Astrocyte (in vitro differentiated cells and primary cell): Measurements from ENCODE around the gene OR5AC2. TPM values are rescaled to one million over a fixed set of nuclear protein-coding genes. Genes with fewer than 3 reads are reported as not detected.

Source experiments
- DNase-seq: peaks from one replicate; pipeline ENCODE4 v3.0.0-alpha.2; 2010; ENCODE audit warnings: low read depth
- FAIRE-seq: peaks from 2 replicates; lab custom pipeline; 2011; peaks lifted over from hg19 to GRCh38; lab: Jason Lieb, UNC
- H2AFZ ChIP-seq: 2 replicates; pipeline ENCODE4 v1.6.0; 2012; ENCODE audit warnings: low read depth, low read length, inconsistent platforms
- H3K27ac ChIP-seq: 2 replicates; pipeline ENCODE4 v1.5.1; 2011; ENCODE audit warnings: low read depth, low read length, inconsistent platforms
- H3K27me3 ChIP-seq: 2 replicates; pipeline ENCODE4 v1.6.0; 2011; ENCODE audit warnings: low read length, inconsistent platforms; ENCODE audit not compliant: insufficient read depth
- H3K36me3 ChIP-seq: 2 replicates; pipeline ENCODE4 v1.5.1; 2011; ENCODE audit warnings: low read length, inconsistent platforms; ENCODE audit not compliant: insufficient read depth
- H3K4me1 ChIP-seq: 2 replicates; pipeline ENCODE4 v1.5.1; 2011; ENCODE audit warnings: low read length, inconsistent platforms; ENCODE audit not compliant: insufficient read depth
- H3K4me2 ChIP-seq: 2 replicates; pipeline ENCODE4 v1.6.0; 2012; ENCODE audit warnings: low read length, inconsistent platforms
- H3K4me3 ChIP-seq: 2 replicates; pipeline ENCODE4 v1.5.1; 2011; ENCODE audit warnings: low read depth, mild to moderate bottlenecking, low read length, inconsistent platforms; ENCODE audit not compliant: insufficient read depth
- H3K79me2 ChIP-seq: 2 replicates; pipeline ENCODE4 v1.6.0; 2012; ENCODE audit warnings: mild to moderate bottlenecking, low read length, inconsistent platforms; ENCODE audit not compliant: insufficient read depth
- H3K9ac ChIP-seq: 2 replicates; pipeline ENCODE4 v1.6.0; 2012; ENCODE audit warnings: mild to moderate bottlenecking, low read length, inconsistent platforms
- H3K9me3 ChIP-seq: 2 replicates; pipeline ENCODE4 v1.5.1; 2012; ENCODE audit warnings: low read depth, mild to moderate bottlenecking, low read length, inconsistent platforms; ENCODE audit not compliant: insufficient read depth
- H4K20me1 ChIP-seq: 2 replicates; pipeline ENCODE4 v1.6.0; 2012; ENCODE audit warnings: low read length, inconsistent platforms; ENCODE audit not compliant: insufficient read depth
- H3K27ac Mint-ChIP-seq: one replicate; pipeline ENCODE4 v1.8.0; 2021; ENCODE audit warnings: mild to moderate bottlenecking, mixed read lengths; ENCODE audit not compliant: unreplicated experiment
- H3K27me3 Mint-ChIP-seq: one replicate; pipeline ENCODE4 v1.8.0; 2021; ENCODE audit warnings: low read depth, mixed read lengths; ENCODE audit not compliant: unreplicated experiment
- H3K36me3 Mint-ChIP-seq: one replicate; pipeline ENCODE4 v1.8.0; 2021; ENCODE audit warnings: low read depth, mixed read lengths; ENCODE audit not compliant: unreplicated experiment
- H3K4me1 Mint-ChIP-seq: one replicate; pipeline ENCODE4 v1.8.0; 2021; ENCODE audit warnings: low read depth, mixed read lengths; ENCODE audit not compliant: unreplicated experiment
- H3K4me3 Mint-ChIP-seq: one replicate; pipeline ENCODE4 v1.8.0; 2021; ENCODE audit warnings: mild to moderate bottlenecking, moderate library complexity, mixed read lengths; ENCODE audit not compliant: unreplicated experiment
- H3K9me3 Mint-ChIP-seq: one replicate; pipeline ENCODE4 v1.8.0; 2021; ENCODE audit warnings: mild to moderate bottlenecking, mixed read lengths; ENCODE audit not compliant: unreplicated experiment
- EZH2 ChIP-seq: IDR thresholded peaks from 2 replicates; pipeline ENCODE4 v1.6.1; 2012; ENCODE audit warnings: mild to moderate bottlenecking, low read length, inconsistent platforms; ENCODE audit not compliant: insufficient read depth
- total RNA-seq: library from RNA; stranded (reverse); gene quantifications from 2 replicates; pipeline ENCODE4 v1.2.1, GENCODE V29; 2021
- TF ChIP-seq, protein P1 (sequence below): IDR thresholded peaks from 2 replicates; pipeline ENCODE4 v1.5.1; 2011; ENCODE audit warnings: low read depth, mild to moderate bottlenecking, inconsistent platforms, low read length, moderate library complexity; ENCODE audit not compliant: insufficient read depth

The OR5AC2 gene
- total RNA-seq, 1 donor from 2014 or later: not detected

- H3K9me3 ChIP-seq: no peaks in the 10 kb centered on the region
- H2AFZ ChIP-seq: no peak within 1 kb of the TSS
- TF ChIP-seq, protein P1, sequence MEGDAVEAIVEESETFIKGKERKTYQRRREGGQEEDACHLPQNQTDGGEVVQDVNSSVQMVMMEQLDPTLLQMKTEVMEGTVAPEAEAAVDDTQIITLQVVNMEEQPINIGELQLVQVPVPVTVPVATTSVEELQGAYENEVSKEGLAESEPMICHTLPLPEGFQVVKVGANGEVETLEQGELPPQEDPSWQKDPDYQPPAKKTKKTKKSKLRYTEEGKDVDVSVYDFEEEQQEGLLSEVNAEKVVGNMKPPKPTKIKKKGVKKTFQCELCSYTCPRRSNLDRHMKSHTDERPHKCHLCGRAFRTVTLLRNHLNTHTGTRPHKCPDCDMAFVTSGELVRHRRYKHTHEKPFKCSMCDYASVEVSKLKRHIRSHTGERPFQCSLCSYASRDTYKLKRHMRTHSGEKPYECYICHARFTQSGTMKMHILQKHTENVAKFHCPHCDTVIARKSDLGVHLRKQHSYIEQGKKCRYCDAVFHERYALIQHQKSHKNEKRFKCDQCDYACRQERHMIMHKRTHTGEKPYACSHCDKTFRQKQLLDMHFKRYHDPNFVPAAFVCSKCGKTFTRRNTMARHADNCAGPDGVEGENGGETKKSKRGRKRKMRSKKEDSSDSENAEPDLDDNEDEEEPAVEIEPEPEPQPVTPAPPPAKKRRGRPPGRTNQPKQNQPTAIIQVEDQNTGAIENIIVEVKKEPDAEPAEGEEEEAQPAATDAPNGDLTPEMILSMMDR: no peak
- TF ChIP-seq EZH2: no peak
- H3K36me3 ChIP-seq: no peaks in the 10 kb centered on the region
- H3K9me3 Mint-ChIP-seq: peaks cover 2% of the 10 kb centered on the region
- H3K4me3 ChIP-seq: no peak within 1 kb of the TSS
- no peaks in the 10 kb centered on the region for H4K20me1 ChIP-seq
- H3K27ac ChIP-seq: no peak within 1 kb of the TSS
- H3K4me2 ChIP-seq: no peak within 1 kb of the TSS
- no peak within 1 kb of the TSS for H3K4me3 Mint-ChIP-seq
- FAIRE-seq (peak; percentile 62), DNase-seq (no peak)
- H3K36me3 Mint-ChIP-seq: no peaks in the 10 kb centered on the region
- H3K27ac Mint-ChIP-seq: no peak within 1 kb of the TSS
- no peaks in the 10 kb centered on the region for H3K4me1 ChIP-seq
- H3K27me3 Mint-ChIP-seq: no peaks in the 10 kb centered on the region
- no peaks in the 10 kb centered on the region for H3K4me1 Mint-ChIP-seq
- no peak within 1 kb of the TSS for H3K9ac ChIP-seq
- no peaks in the 10 kb centered on the region for H3K27me3 ChIP-seq
- no peaks in the 10 kb centered on the region for H3K79me2 ChIP-seq
Measured at GRCh38 chr3:98130421-98130820, 43.4 kb downstream of the OR5AC2 start, which contains the start of gene OR5H1. OR5H1 (plus strand) TSS chr3:98130721; CDS start chr3:98132698, 1,977 bp downstream.

- Mint-ChIP-seq H3K36me3 (no peaks in the 10 kb centered on the region), H3K9me3 (no peaks in the 10 kb centered on the region), H3K4me3 (no peak overlapping the region), H3K27ac (no peak overlapping the region), H3K27me3 (no peaks in the 10 kb centered on the region), H3K4me1 (no peaks in the 10 kb centered on the region)
- no peak overlapping the region for H3K4me3 ChIP-seq
- no peak overlapping the region for H2AFZ ChIP-seq
- H3K4me1 ChIP-seq: no peaks in the 10 kb centered on the region
- H3K9me3 ChIP-seq: no peaks in the 10 kb centered on the region
- no peaks in the 10 kb centered on the region for H4K20me1 ChIP-seq
- no peak for DNase-seq
- no peak for FAIRE-seq
- no peak overlapping the region for H3K9ac ChIP-seq
- no peaks in the 10 kb centered on the region for H3K36me3 ChIP-seq
- no peaks in the 10 kb centered on the region for H3K27me3 ChIP-seq
- TF ChIP-seq, protein P1: no peak
- H3K79me2 ChIP-seq: no peaks in the 10 kb centered on the region
- H3K27ac ChIP-seq: no peak overlapping the region
- no peak overlapping the region for H3K4me2 ChIP-seq
Measured at GRCh38 chr3:98136631-98137030, 49.7 kb downstream of the OR5AC2 start.

Other genes starting within 250 kb of the OR5AC2 start
- 17.3 and 20.2 TPM in 2 replicates for gene RIOX2, start 114.7 kb upstream of the OR5AC2 start, total RNA-seq
- gene GABRR3, start 51.9 kb upstream of the OR5AC2 start, total RNA-seq: not detected in 2 replicates
- not detected in 2 replicates for gene OR5H1, start 43.5 kb downstream of the OR5AC2 start, total RNA-seq
- gene OR5H14, start 60.3 kb downstream of the OR5AC2 start, total RNA-seq: not detected in 2 replicates
- gene OR5H15, start 79.5 kb downstream of the OR5AC2 start, total RNA-seq: not detected in 2 replicates
- gene OR5H6, start 177.1 kb downstream of the OR5AC2 start, total RNA-seq: not detected in 2 replicates
- not detected in 2 replicates for gene OR5H2, start 195.3 kb downstream of the OR5AC2 start, total RNA-seq